Adipose tissue (tissue), 3 donors: ENCODE data around the gene METAP1. TPM values are rescaled to one million over a fixed set of nuclear protein-coding genes. Genes with fewer than 3 reads are reported as not detected.
"Not testable (repeated sequence)": the region's sequence is repeated elsewhere in the genome, so short reads cannot be mapped to it uniquely, and the experiment has no call there.

Source experiments
- H3K27ac ChIP-seq: one replicate; pipeline ENCODE4 v1.5.1; 2013; ENCODE audit warnings: low read depth, low read length
- WGBS, 3 donors: extraction: QIAGEN DNeasy Blood & Tissue Kit; methylation state at CpG; one replicate each; pipeline ENCODE4 v1.1.7; 2013; 5-methylcytosine and 5-hydroxymethylcytosine counted together
- polyA plus RNA-seq, 3 donors: library from polyadenylated mRNA; stranded (reverse); fragments of 200-250 nt; gene quantifications; one replicate each; pipeline ENCODE4 v1.2.3, GENCODE V29; 2013
- donor health status: healthy with polysubstance abuse.
- donor health status: Bipolar disorder and iron deficiency.
- donor health status: healthy.

The METAP1 gene
- polyA plus RNA-seq, 3 donors, result 14.6 to 16.2 (median 15.4) TPM

DNA sequence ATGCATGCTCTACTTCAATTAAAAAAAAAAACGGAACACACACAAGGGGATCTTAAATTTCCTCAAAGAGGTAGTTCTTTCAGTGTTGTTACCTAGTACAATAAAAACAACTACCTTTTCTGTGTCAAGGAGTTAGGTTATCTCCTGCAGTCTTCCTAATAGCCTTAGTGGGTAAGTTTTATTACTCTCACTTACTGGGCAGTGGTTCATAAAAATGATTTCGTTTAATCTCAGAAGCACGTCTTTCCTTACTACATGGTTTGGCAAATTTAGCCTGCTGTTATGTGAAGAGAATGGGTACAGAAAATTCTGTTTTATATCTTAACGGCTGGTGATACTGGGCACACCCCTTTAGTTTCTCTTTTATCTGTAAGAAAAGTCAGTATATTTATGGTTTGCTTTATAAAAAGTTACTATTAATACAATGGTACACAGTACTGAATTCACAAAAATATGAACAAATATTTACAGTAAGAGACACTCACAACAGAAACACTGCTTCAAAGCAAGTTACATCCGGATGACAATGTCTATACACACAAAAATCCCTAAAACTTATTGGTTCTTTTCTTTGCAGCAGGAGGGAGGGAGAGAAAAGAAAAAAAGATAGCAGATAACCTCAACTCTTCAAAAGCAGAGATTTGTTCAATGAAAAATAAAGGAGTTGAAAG is 84.2 kb downstream of the METAP1 start:
- no peak overlapping the region for H3K27ac ChIP-seq
- 63 to 85% (median 78%) methylated on average over 5 of the region's 5 CpGs for WGBS, 3 donors

DNA sequence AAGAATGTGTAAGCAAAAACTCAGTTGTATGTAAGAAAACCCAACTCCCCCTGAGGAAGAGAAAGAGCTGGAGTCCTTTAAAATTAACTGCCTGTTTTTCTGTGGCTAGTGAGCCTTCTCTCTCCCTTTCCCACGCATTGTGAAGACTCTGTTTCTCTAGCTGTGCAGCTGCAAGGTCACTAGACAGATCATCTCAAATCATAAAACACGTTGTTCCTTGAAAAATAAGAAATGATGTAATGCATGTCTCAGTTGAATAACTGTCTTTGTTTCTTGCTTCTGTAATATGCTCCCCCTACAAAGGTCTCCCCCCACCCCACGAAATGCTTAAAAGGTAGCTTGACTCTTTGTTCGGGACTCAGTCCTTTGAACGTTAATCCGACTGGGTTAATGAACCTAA is 85.3 kb downstream of the METAP1 start:
- H3K27ac ChIP-seq, result not testable (repeated sequence)
- WGBS, 3 donors, result 63 to 84% (median 70%) methylated on average over 6 of the region's 6 CpGs

DNA sequence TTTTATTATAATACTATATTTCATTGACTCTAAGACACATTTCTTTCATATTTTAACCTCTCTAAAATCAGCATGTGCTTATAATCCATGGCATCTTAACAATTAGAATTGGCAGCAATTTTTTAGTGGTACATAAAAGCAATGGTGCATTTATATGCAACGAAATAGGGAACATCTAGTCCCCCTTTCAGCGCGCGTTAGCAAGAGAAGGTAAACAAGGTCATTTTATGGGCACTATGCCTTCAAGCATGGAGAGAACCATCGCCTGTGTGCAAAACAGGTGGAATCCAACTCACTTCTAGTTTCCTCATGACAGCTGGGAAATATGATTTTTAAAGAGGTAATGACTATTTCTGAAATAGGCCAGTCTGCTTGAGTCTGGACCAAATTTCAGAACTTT is 86.7 kb downstream of the METAP1 start:
- 79 to 97% (median 92%) methylated on average over 5 of the region's 5 CpGs for WGBS, 3 donors
- H3K27ac ChIP-seq, result no peak overlapping the region

DNA sequence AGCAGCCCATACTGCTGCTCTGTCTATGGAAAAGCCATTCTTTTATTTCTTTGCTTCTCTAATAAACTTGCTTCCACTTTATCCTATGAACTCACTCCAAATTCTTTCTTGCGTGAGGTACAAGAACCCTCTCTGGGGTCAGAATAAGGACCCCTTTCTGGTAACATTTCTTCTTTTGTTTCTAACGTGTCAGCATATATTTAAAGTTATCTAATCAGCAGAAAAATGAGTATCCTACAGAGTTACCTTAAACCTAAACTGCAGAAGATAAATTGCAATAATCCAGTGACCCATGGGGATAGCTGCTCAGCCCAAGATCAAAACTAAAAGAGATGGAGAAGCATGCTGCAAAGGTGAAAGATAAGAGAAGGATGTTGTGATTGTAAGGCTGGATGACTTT is 89.1 kb downstream of the METAP1 start:
- WGBS, 3 donors, result 90 to 94% (median 90%) methylated on average over 2 of the region's 2 CpGs
- no peak overlapping the region for H3K27ac ChIP-seq

DNA sequence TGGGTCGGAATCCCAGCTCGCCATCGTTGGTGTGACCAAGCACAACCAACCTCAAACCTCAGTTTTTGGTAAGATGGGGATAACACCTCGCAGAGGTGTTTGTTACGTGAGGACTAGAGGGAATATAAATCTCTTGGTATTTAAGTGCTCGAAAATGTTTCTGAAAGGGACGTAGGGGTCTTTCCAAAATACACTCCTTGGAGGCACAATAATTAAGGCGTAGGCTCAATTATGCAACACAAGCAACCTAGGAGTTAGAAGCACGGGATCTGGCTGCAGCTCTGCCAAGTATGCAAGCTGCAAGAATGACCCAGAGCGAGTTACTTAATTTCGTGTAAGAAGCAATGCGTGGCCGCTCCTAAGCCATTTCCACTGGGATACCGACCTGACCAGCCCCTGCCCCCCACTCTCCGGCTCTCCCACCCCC is 92.5 kb downstream of the METAP1 start:
- H3K27ac ChIP-seq, result no peak overlapping the region
- WGBS, 3 donors, result 3 to 5% (median 4%) methylated on average over 15 of the region's 15 CpGs

DNA sequence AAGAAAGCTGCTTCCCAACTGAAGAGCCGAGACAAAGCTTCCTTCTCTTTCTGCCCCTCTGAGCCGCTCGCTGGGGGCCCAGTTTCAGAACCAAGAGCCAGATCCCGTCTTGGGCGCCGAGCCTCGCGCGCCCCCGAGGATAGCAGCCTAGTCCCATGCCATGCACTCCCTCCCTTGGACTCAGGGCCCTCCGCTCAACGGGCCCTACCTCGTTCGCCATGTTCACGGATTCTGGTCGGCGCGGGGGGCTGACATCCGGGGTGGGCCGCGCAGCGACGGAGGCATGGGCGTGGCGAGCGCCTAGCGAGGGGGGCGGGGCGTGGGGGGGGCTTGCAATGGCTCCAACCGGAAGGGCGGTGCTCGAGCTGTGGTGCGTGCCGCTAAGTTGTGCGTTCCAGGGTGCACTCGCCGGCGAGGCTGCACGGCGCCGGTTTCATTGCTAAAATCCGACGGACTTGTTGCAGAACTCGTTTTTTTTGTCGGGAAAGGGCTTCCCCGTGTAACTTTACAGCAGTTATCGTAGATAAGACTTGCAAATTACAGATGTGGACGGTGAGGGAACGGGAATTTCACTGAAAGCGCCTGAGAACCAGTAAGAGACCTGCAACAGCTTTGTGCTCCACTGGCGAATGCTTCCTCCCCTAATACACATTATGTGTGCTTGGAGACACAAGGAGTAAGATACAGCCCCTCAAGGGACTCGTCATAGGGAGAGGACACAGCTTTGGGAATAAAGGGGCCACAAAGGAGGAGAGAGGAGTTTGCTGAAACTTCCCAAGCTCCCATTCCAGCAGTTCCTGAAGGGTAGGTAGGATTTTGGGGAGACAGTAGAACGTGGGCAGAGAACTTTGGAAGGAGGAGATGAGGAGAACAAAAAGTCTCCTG is 93.2 kb downstream of the METAP1 start, which contains the start of gene ADH5:
Gene ADH5 (minus strand): TSS at position 308 of the 885 bp plus-strand sequence. CDS start 88 bp downstream, at position 220.
- WGBS, 3 donors, result 0 to 1% (median 0%) methylated on average over 46 to 53 of the region's 53 CpGs
- no peak within 1 kb of the TSS for H3K27ac ChIP-seq

DNA sequence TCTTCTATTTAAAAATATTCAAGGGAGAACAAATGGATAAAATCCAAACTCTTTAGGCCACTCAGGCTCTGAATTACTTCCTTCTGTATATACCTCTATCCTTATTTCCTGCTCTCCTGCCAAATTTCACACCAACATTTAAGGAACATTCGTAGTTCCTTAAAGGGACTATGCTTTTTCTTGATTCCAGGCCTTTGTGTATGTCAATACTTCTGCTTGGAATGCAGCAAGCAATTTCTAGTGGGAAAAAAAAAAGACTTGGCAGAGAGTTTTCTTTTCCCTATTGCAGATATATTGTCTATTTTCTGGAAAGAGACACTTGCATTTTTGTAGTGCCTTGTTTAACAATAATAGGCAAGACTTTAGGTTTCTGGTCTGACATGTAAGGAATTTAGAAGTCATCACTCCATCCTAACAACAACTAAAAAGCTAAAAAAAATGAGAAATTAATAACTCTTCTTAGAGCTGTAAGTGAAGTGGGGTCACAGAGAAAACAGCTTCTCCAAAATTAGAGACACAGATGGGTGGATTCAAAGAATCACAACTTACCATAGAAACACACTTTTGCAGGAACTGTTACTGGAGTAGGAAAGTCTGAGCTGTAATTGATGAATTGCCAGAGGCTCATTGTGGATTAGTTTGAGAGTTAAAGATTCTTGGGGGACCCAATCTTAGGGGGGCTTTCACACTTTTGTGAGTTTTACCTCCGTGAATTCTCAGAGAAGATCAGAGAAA is 95.1 kb downstream of the METAP1 start:
- no peak overlapping the region for H3K27ac ChIP-seq
- 55 to 84% (median 67%) methylated on average over 2 of the region's 2 CpGs for WGBS, 3 donors

DNA sequence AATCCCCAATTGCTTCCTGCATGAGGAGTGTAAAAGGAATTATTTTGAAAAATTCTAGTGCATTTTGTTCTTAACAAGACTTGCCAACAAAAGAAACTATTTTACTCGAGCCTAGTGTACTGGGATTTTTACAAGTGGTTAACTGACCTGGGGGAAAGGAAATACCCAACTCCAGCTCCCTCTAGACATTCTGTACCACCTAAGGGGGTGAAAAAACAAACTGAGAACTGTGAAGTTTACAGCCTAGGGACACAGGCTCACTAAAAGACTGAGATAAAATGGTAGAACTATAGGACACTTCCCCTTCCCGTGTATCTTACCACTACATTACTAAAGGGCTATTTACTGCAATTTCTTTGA is 95.7 kb downstream of the METAP1 start:
- WGBS, 3 donors, result 36 to 64% (median 50%) methylated on average over 2 of the region's 2 CpGs
- H3K27ac ChIP-seq, result no peak overlapping the region

DNA sequence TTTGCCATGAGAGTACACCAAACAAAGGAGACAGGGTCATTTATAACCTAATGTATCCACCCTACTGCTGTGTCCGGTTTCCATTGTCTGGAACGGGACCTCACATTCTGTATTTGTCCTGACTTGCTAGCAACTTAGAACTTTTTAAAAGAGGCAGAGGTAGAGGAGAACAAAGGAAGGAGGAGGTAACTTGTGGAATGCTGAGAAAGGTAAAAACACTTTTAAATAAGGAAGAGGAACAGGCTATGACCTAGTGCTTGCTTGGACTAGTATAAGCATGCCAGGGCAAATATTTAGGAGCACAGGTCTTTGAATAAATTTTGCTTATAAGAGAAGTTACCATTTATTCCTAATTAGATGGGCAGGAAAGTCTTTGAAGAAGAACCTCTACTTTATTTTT is 96.3 kb downstream of the METAP1 start:
- H3K27ac ChIP-seq, result not testable (repeated sequence)
- WGBS, 3 donors, result 77 to 89% (median 87%) methylated on average over 2 of the region's 2 CpGs

DNA sequence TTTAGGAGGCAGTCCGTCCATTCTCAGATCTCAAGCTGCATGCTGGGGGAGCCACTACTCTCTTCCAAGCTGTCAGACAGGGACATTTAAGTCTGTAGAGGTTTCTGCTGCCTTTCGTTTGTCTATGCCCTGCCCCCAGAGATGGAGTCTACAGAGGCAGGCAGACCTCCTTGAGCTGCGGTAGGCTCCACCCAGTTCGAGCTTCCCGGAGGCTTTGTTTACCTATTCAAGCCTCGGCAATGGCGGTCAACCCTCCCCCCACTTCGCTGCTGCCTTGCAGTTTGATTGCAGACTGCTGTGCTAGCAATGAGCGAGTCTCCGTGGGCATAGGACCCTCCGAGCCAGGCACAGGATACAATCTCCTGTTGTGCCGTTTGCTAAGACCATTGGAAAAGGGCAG is 103.8 kb downstream of the METAP1 start:
- no peak overlapping the region for H3K27ac ChIP-seq
- 92 to 94% (median 93%) methylated on average over 11 to 12 of the region's 12 CpGs for WGBS, 3 donors

DNA sequence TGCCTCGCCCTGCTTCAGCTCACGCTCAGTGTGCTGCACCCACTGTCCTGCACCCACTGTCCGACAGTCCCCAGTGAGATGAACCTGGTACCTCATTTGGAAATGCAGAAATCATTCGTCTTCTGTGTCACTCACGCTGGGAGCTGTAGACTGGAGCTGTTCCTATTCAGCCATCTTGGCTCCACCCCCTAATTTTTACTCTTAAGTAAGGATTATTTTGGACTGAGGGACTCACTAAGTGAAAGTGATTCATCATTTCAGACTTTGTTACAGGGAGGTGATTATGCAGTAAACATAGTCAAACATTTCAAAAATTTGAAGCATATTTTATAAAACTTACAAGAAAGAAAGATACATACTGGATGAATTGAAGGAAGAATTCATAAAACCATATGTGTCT is 104.3 kb downstream of the METAP1 start:
- 74 to 95% (median 91%) methylated on average over 5 of the region's 5 CpGs for WGBS, 3 donors
- H3K27ac ChIP-seq, result not testable (repeated sequence)

DNA sequence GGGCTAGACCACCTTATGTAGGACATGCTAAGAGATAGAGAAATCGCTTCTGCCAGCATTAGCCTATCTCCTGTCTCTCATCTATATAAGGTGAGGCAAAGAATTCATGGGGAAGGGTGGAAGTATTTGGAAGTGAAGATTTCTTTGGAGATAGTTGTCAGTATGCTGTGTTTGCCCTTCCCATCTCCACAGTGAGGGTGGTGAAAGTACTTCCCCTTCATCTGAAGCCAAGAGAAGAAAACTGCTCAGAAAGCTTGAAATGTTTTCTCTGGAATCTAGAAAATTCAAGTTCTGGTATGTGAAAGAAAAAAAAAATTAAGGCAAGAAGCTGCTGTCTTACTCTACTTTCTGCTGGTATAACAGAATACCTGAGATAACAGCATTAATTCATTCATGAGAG is 105.4 kb downstream of the METAP1 start:
- 88 to 95% (median 94%) methylated on average over 1 of the region's 1 CpG for WGBS, 3 donors
- H3K27ac ChIP-seq, result no peak overlapping the region

DNA sequence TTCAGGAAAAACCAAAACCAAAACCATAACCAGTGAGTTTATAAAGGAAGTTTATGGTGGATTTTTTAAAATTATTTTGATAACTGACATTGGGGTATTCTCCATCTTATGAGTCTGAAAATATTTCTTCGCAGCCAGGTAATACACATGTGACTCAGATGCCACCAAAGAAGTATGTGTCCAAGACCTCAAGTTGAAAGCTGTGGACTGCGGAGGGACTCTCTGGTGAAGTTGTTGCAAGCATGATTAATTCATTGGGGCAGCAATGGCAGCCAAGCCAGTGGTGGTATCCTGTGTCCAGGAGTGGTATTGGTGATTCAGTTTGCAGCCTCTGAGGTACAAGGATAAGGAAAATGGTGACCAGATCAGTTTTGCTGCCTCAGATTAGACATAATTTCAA is 107.1 kb downstream of the METAP1 start:
- H3K27ac ChIP-seq, result no peak overlapping the region
- WGBS, 3 donors, result 95 to 100% (median 97%) methylated on average over 2 of the region's 2 CpGs

DNA sequence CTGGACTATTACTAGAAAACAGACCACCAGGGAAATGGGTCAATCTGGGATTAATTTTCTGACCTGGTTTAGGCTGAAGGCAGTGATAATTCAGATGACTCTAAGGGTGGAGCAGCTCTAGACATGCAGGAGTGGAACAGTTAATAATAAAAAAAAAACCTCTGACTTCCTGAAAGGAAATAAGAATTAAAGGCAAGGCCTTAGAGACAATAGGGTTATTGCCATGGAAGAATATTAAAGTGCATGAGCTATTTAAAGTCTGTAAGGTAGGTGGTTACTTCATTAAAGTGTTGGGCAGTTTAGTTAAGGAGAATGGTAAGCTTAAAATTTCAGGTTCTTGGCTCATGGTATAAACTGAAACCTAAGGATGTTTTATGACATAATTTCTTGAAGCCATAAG is 107.6 kb downstream of the METAP1 start:
- no peak overlapping the region for H3K27ac ChIP-seq

DNA sequence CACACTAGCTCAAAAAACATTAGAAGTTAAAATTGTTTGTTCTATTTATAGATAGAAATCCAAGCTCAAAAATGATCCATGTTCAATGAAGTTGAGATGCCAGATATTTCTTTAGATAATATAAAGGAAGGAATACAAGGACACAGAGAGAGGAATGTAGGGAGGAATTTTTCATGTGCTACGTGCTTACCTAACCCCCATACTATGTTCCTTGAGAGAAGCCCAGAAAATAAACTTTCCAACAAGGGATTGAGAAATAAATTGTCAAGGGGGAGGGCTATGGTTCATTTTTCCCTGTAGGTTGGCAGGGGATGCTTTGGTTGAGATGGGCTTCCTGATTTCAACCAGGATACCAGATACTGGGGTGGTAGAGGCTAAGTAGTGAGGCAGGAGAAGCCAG is 108.6 kb downstream of the METAP1 start:
- 72 to 100% (median 85%) methylated on average over 1 of the region's 1 CpG for WGBS, 3 donors
- H3K27ac ChIP-seq, result no peak overlapping the region

DNA sequence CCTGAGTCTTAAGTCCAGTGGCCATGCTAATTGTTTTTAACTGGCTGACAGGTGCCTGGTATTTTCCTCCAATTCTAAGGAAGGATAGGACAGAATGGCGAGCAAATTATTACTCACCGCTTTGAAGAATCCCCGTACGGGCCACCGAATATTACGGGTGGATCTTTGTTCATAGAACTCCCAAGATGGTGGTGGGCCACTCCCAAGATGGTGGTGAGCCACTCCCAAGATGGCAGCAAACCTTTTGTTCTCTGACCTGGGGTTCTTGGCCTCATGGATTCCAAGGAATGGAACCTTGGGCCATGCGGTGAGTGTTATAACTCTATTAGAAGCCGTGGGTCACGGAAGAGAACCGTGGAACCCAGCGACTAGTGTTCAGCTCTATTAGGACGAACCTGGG is 113.8 kb downstream of the METAP1 start:
- not testable (repeated sequence) for H3K27ac ChIP-seq
- WGBS, 3 donors, result 90 to 98% (median 95%) methylated on average over 12 of the region's 12 CpGs
